Measurements from ENCODE around the gene ALG9.
A peak's percentile ranks its signal among the peaks of the same experiment; 100 is the strongest.

ALG9 gene

GRCh38 chr11:111836162-111836561 is 35.2 kb downstream of the ALG9 start:
- H3K79me2 ChIP-seq (ENCODE audit: control insufficient read depth, insufficient read depth, low read length, unreplicated experiment): no peaks in the 10 kb centered on the region
- no peak overlapping the region for H3K4me3 ChIP-seq (ENCODE audit: low read depth, low read length)
- peak overlapping the region; percentile 47 for H3K27ac ChIP-seq (ENCODE audit: low read depth, low read length)
- no peak overlapping the region for H2AFZ ChIP-seq (ENCODE audit: low read length, unreplicated experiment)
- no peaks in the 10 kb centered on the region for H3K27me3 ChIP-seq (ENCODE audit: insufficient read depth, low read length)
- peaks cover 6% of the 10 kb centered on the region; the same call in 1 of the 2 replicates for H3K36me3 ChIP-seq (ENCODE audit: insufficient read depth, low read length)
- peaks cover 19% of the 10 kb centered on the region for H3K4me1 ChIP-seq (ENCODE audit: control insufficient read depth, insufficient read depth, low read length, unreplicated experiment)

- H3K27ac ChIP-seq (ENCODE audit: low read depth, low read length): no peak overlapping the region
- H3K36me3 ChIP-seq (ENCODE audit: insufficient read depth, low read length): peaks cover 6% of the 10 kb centered on the region; the same call in 1 of the 2 replicates
Observed at GRCh38 chr11:111835665-111836064, 35.7 kb downstream of the ALG9 start.

GRCh38 chr11:111834432-111835163 is 36.8 kb downstream of the ALG9 start:
- H3K4me3 ChIP-seq (ENCODE audit: low read depth, low read length): no peak overlapping the region
- peaks cover 17% of the 10 kb centered on the region for H3K4me1 ChIP-seq (ENCODE audit: control insufficient read depth, insufficient read depth, low read length, unreplicated experiment)
- no peaks in the 10 kb centered on the region for H3K27me3 ChIP-seq (ENCODE audit: insufficient read depth, low read length)
- H3K79me2 ChIP-seq (ENCODE audit: control insufficient read depth, insufficient read depth, low read length, unreplicated experiment): no peaks in the 10 kb centered on the region
- H3K27ac ChIP-seq (ENCODE audit: low read depth, low read length): no peak overlapping the region
- peaks cover 6% of the 10 kb centered on the region; the same call in 1 of the 2 replicates for H3K36me3 ChIP-seq (ENCODE audit: insufficient read depth, low read length)
- no peak overlapping the region for H2AFZ ChIP-seq (ENCODE audit: low read length, unreplicated experiment)

More at GRCh38 chr11:111835665-111836064, 35.7 kb downstream of the ALG9 start:
- Histone ChIP-seq H3K4me3 (ENCODE audit: low read depth, low read length) (no peak overlapping the region), H3K27me3 (ENCODE audit: insufficient read depth, low read length) (no peaks in the 10 kb centered on the region), H3K4me1 (ENCODE audit: control insufficient read depth, insufficient read depth, low read length, unreplicated experiment) (peaks cover 17% of the 10 kb centered on the region), H3K79me2 (ENCODE audit: control insufficient read depth, insufficient read depth, low read length, unreplicated experiment) (no peaks in the 10 kb centered on the region), H2AFZ (ENCODE audit: low read length, unreplicated experiment) (no peak overlapping the region)

DNA sequence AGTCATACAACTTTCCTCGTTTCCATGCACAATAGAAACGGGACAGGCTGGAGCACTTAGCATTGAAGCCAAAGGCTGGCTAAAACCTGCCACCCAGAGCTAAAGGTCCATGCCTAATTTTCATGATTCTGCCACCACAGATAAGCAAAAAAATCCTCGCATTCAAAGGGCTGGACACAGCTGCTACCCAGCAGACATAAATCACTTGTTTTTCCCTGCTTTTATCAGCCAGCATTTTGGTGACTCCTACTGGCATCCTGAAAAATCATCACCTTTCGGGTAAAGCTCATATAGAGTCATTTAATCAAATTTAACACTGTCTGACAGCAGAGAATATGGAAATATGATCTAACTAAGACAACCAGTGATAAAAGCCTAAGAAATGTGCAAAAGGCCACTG is 37.9 kb downstream of the ALG9 start:
- no peaks in the 10 kb centered on the region for H3K27me3 ChIP-seq (ENCODE audit: insufficient read depth, low read length)

GRCh38 chr11:111829185-111829968 is 42.0 kb downstream of the ALG9 start:
- Histone ChIP-seq H3K79me2 (ENCODE audit: control insufficient read depth, insufficient read depth, low read length, unreplicated experiment) (no peaks in the 10 kb centered on the region), H2AFZ (ENCODE audit: low read length, unreplicated experiment) (no peak overlapping the region), H3K4me1 (ENCODE audit: control insufficient read depth, insufficient read depth, low read length, unreplicated experiment) (no peaks in the 10 kb centered on the region), H3K36me3 (ENCODE audit: insufficient read depth, low read length) (no peaks in the 10 kb centered on the region), H3K27me3 (ENCODE audit: insufficient read depth, low read length) (no peaks in the 10 kb centered on the region), H3K4me3 (ENCODE audit: low read depth, low read length) (no peak overlapping the region), H3K27ac (ENCODE audit: low read depth, low read length) (no peak overlapping the region)

More for the DNA sequence above, 37.9 kb downstream of the ALG9 start:
- peaks cover 6% of the 10 kb centered on the region; the same call in 1 of the 2 replicates for H3K36me3 ChIP-seq (ENCODE audit: insufficient read depth, low read length)
- peaks cover 17% of the 10 kb centered on the region for H3K4me1 ChIP-seq (ENCODE audit: control insufficient read depth, insufficient read depth, low read length, unreplicated experiment)
- H3K79me2 ChIP-seq (ENCODE audit: control insufficient read depth, insufficient read depth, low read length, unreplicated experiment): no peaks in the 10 kb centered on the region
- H3K4me3 ChIP-seq (ENCODE audit: low read depth, low read length): no peak overlapping the region
- no peak overlapping the region for H3K27ac ChIP-seq (ENCODE audit: low read depth, low read length)
- H2AFZ ChIP-seq (ENCODE audit: low read length, unreplicated experiment): no peak overlapping the region

DNA sequence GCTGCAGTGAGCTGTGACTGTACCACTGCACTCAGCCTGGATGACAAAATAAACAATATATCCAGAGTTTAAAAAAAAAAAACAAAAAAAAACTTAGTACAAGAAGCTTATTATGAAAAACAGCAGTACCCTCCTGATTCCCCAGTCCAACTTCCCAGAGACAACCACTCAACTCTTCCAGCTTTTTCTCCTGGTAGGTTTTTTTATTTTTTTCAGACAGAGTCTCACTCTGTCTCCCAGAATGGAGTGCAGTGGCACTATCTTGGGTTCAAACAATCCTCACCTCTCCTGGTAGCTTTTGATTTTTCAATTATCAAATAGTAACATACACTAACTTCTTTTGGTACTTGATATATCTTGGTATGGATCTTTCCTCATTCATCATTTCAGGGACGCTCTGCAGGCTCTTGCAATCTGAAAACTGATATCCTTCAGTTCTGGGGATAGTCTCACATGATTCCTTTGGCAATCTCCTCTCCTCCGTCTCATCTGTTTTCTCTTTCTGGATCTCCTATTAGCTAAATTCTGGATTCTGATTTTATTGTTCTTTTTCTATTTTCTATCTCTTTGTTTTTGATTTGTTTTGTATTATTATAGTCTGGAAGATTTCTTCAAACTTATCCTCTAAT is 44.9 kb downstream of the ALG9 start:
- Histone ChIP-seq H3K27ac (ENCODE audit: low read depth, low read length) (no peak overlapping the region), H3K4me3 (ENCODE audit: low read depth, low read length) (no peak overlapping the region), H3K36me3 (ENCODE audit: insufficient read depth, low read length) (no peaks in the 10 kb centered on the region), H3K27me3 (ENCODE audit: insufficient read depth, low read length) (no peaks in the 10 kb centered on the region), H3K79me2 (ENCODE audit: control insufficient read depth, insufficient read depth, low read length, unreplicated experiment) (no peaks in the 10 kb centered on the region), H2AFZ (ENCODE audit: low read length, unreplicated experiment) (no peak overlapping the region), H3K4me1 (ENCODE audit: control insufficient read depth, insufficient read depth, low read length, unreplicated experiment) (no peaks in the 10 kb centered on the region)

GRCh38 chr11:111823629-111824028 is 47.8 kb downstream of the ALG9 start:
- Histone ChIP-seq H3K36me3 (ENCODE audit: insufficient read depth, low read length) (no peaks in the 10 kb centered on the region), H3K79me2 (ENCODE audit: control insufficient read depth, insufficient read depth, low read length, unreplicated experiment) (no peaks in the 10 kb centered on the region), H3K4me3 (ENCODE audit: low read depth, low read length) (no peak overlapping the region), H3K4me1 (ENCODE audit: control insufficient read depth, insufficient read depth, low read length, unreplicated experiment) (peaks cover 16% of the 10 kb centered on the region), H3K27me3 (ENCODE audit: insufficient read depth, low read length) (no peaks in the 10 kb centered on the region), H3K27ac (ENCODE audit: low read depth, low read length) (no peak overlapping the region), H2AFZ (ENCODE audit: low read length, unreplicated experiment) (no peak overlapping the region)

DNA sequence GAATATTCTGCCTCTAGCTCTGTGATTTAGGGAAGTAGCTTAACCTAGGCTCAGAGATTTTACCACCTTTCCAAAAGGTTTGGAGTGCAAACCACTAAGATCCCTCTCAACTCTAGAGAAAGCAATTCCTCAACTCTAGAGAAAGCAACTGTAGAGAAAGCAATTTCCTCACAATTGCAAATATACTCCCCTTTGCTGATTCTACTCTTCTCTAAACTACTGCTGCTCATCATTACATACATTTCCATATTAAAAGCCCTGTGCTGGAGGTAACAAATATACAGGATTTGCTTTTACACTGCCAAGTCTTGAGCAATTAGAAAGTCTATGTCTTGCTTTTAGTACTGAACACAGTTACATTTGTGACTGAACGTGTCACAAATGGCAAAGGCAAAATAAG is 48.2 kb downstream of the ALG9 start:
- H3K4me1 ChIP-seq (ENCODE audit: control insufficient read depth, insufficient read depth, low read length, unreplicated experiment): peaks cover 16% of the 10 kb centered on the region
- no peaks in the 10 kb centered on the region for H3K36me3 ChIP-seq (ENCODE audit: insufficient read depth, low read length)
- H3K4me3 ChIP-seq (ENCODE audit: low read depth, low read length): no peak overlapping the region
- no peak overlapping the region for H3K27ac ChIP-seq (ENCODE audit: low read depth, low read length)
- no peaks in the 10 kb centered on the region for H3K27me3 ChIP-seq (ENCODE audit: insufficient read depth, low read length)
- no peak overlapping the region for H2AFZ ChIP-seq (ENCODE audit: low read length, unreplicated experiment)
- no peaks in the 10 kb centered on the region for H3K79me2 ChIP-seq (ENCODE audit: control insufficient read depth, insufficient read depth, low read length, unreplicated experiment)

- Histone ChIP-seq H3K4me3 (ENCODE audit: low read depth, low read length) (no peak overlapping the region), H3K79me2 (ENCODE audit: control insufficient read depth, insufficient read depth, low read length, unreplicated experiment) (no peaks in the 10 kb centered on the region), H3K27ac (ENCODE audit: low read depth, low read length) (peak overlapping the region; percentile 60), H3K27me3 (ENCODE audit: insufficient read depth, low read length) (no peaks in the 10 kb centered on the region), H3K4me1 (ENCODE audit: control insufficient read depth, insufficient read depth, low read length, unreplicated experiment) (peaks cover 16% of the 10 kb centered on the region), H2AFZ (ENCODE audit: low read length, unreplicated experiment) (no peak overlapping the region), H3K36me3 (ENCODE audit: insufficient read depth, low read length) (no peaks in the 10 kb centered on the region)
Observed at GRCh38 chr11:111819829-111820237, 51.5 kb downstream of the ALG9 start.

DNA sequence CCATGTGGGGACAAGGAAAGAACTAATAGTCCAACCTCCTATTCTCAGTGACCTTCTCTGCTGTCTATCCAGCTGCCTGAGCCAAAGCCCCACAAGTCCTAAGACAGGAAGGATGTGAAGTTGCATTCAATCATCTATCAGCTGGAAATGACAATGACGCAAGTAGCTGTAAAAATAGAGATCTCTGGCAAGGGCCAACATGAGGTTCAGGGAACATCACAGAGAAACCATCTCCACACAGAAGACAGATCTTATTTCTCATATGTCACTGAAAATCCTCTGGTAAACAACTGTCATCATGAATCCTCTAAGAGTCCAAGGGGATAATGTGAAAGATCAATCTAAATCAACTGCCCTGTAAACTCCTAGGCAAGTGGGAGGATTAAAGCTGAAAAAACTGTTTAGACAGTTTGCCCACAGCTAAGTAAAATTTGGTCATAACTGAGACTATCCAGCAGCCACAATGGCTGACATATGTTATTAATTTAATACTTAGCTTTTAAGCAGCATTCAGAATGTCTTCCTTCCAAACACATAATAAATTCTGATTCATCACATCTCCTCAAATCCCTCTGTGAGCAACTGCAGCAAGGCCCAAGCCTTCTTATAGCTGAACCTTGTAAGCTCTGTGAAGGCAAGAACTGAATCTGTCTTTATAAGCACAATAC is 52.1 kb downstream of the ALG9 start:
- Histone ChIP-seq H3K79me2 (ENCODE audit: control insufficient read depth, insufficient read depth, low read length, unreplicated experiment) (no peaks in the 10 kb centered on the region), H3K27ac (ENCODE audit: low read depth, low read length) (peak overlapping the region; percentile 60), H3K4me1 (ENCODE audit: control insufficient read depth, insufficient read depth, low read length, unreplicated experiment) (peaks cover 16% of the 10 kb centered on the region), H2AFZ (ENCODE audit: low read length, unreplicated experiment) (no peak overlapping the region), H3K36me3 (ENCODE audit: insufficient read depth, low read length) (no peaks in the 10 kb centered on the region), H3K27me3 (ENCODE audit: insufficient read depth, low read length) (no peaks in the 10 kb centered on the region), H3K4me3 (ENCODE audit: low read depth, low read length) (no peak overlapping the region)

Measured in ACC112 (cell line).